IPS DF 6.9 (cell line): ENCODE data around the gene CES5A.

Experiments used
- DNase-seq: peaks from one replicate; pipeline ENCODE4 v3.0.0-alpha.2; 2013; ENCODE audit warnings: low read depth, low spot score
- H3K27ac ChIP-seq: one replicate; pipeline ENCODE4 v1.5.1; 2013; ENCODE audit warnings: low read length, control low read depth
- H3K27me3 ChIP-seq: 2 replicates; pipeline ENCODE4 v1.6.1; 2013; ENCODE audit warnings: mild to moderate bottlenecking, low read length; ENCODE audit not compliant: control insufficient read depth, insufficient read depth
- H3K36me3 ChIP-seq: 2 replicates; pipeline ENCODE4 v1.6.1; 2013; ENCODE audit warnings: low read length; ENCODE audit not compliant: control insufficient read depth, insufficient read depth
- H3K4me1 ChIP-seq: 2 replicates; pipeline ENCODE4 v1.6.1; 2013; ENCODE audit warnings: low read length; ENCODE audit not compliant: control insufficient read depth, insufficient read depth
- H3K4me3 ChIP-seq: 2 replicates; pipeline ENCODE4 v1.5.1; 2013; ENCODE audit warnings: mild to moderate bottlenecking, low read length
- H3K9me3 ChIP-seq: 2 replicates; pipeline ENCODE4 v1.6.1; 2013; ENCODE audit warnings: low read length, inconsistent platforms; ENCODE audit not compliant: control insufficient read depth, insufficient read depth
- WGBS: extraction: QIAGEN DNeasy Blood & Tissue Kit; methylation state at CpG from one replicate; pipeline ENCODE4 v1.1.7; 2013; ENCODE audit warnings: mixed read lengths, missing lambda C conversion rate; ENCODE audit not compliant: insufficient read length, insufficient coverage; 5-methylcytosine and 5-hydroxymethylcytosine counted together

CES5A gene

GRCh38 chr16:55908641-55909040 is 33.5 kb upstream of the CES5A start:
- WGBS = no CpG with 5 or more reads among the region's 4 CpGs
- Histone ChIP-seq H3K27ac (no peak overlapping the region), H3K36me3 (no peaks in the 10 kb centered on the region), H3K9me3 (no peaks in the 10 kb centered on the region), H3K27me3 (no peaks in the 10 kb centered on the region), H3K4me3 (no peak overlapping the region), H3K4me1 (no peaks in the 10 kb centered on the region)
- no peak for DNase-seq

- Histone ChIP-seq H3K27me3 (no peaks in the 10 kb centered on the region), H3K4me3 (no peak overlapping the region), H3K27ac (no peak overlapping the region), H3K4me1 (no peaks in the 10 kb centered on the region), H3K9me3 (no peaks in the 10 kb centered on the region), H3K36me3 (no peaks in the 10 kb centered on the region)
- DNase-seq = no peak
- no CpG with 5 or more reads among the region's 3 CpGs for WGBS
Measured at GRCh38 chr16:55907661-55908060, 32.5 kb upstream of the CES5A start.

GRCh38 chr16:55906123-55906522 is 30.9 kb upstream of the CES5A start:
- Histone ChIP-seq H3K27me3 (no peaks in the 10 kb centered on the region), H3K9me3 (no peaks in the 10 kb centered on the region), H3K27ac (no peak overlapping the region), H3K36me3 (no peaks in the 10 kb centered on the region), H3K4me3 (no peak overlapping the region), H3K4me1 (no peaks in the 10 kb centered on the region)
- WGBS = no CpG with 5 or more reads among the region's 6 CpGs
- DNase-seq = no peak

- H3K27me3 ChIP-seq = no peaks in the 10 kb centered on the region
- no peaks in the 10 kb centered on the region for H3K4me1 ChIP-seq
- no peak overlapping the region for H3K4me3 ChIP-seq
- no peaks in the 10 kb centered on the region for H3K36me3 ChIP-seq
- no CpG with 5 or more reads among the region's 7 CpGs for WGBS
- H3K27ac ChIP-seq = no peak overlapping the region
- no peaks in the 10 kb centered on the region for H3K9me3 ChIP-seq
- DNase-seq = no peak
Measured at GRCh38 chr16:55905651-55906050, 30.5 kb upstream of the CES5A start.

- Histone ChIP-seq H3K27me3 (no peaks in the 10 kb centered on the region), H3K9me3 (peaks cover 2% of the 10 kb centered on the region; the same call in 1 of the 2 replicates), H3K4me1 (no peaks in the 10 kb centered on the region), H3K4me3 (no peak overlapping the region), H3K36me3 (no peaks in the 10 kb centered on the region), H3K27ac (no peak overlapping the region)
- DNase-seq = no peak
- no CpG with 5 or more reads among the region's 10 CpGs for WGBS
Measured at GRCh38 chr16:55901566-55902217, 26.5 kb upstream of the CES5A start.

- no CpG with 5 or more reads among the region's 5 CpGs for WGBS
- peaks cover 2% of the 10 kb centered on the region; the same call in 1 of the 2 replicates for H3K9me3 ChIP-seq
- DNase-seq = no peak
Measured at GRCh38 chr16:55900616-55901393, 25.6 kb upstream of the CES5A start.

GRCh38 chr16:55899857-55900256 is 24.7 kb upstream of the CES5A start:
- H3K9me3 ChIP-seq = peaks cover 2% of the 10 kb centered on the region; the same call in 1 of the 2 replicates
- no peaks in the 10 kb centered on the region for H3K36me3 ChIP-seq

More at GRCh38 chr16:55900616-55901393, 25.6 kb upstream of the CES5A start:
- no peak overlapping the region for H3K27ac ChIP-seq
- no peaks in the 10 kb centered on the region for H3K36me3 ChIP-seq
- H3K4me3 ChIP-seq = no peak overlapping the region
- H3K27me3 ChIP-seq = no peaks in the 10 kb centered on the region
- no peaks in the 10 kb centered on the region for H3K4me1 ChIP-seq

GRCh38 chr16:55898592-55898991 is 23.4 kb upstream of the CES5A start:
- no peak overlapping the region for H3K4me3 ChIP-seq
- H3K9me3 ChIP-seq = peaks cover 2% of the 10 kb centered on the region; the same call in 1 of the 2 replicates
- H3K36me3 ChIP-seq = no peaks in the 10 kb centered on the region
- H3K27me3 ChIP-seq = no peaks in the 10 kb centered on the region
- no peak overlapping the region for H3K27ac ChIP-seq
- no peaks in the 10 kb centered on the region for H3K4me1 ChIP-seq
- WGBS = no CpG with 5 or more reads among the region's 1 CpG
- no peak for DNase-seq

More at GRCh38 chr16:55899857-55900256, 24.7 kb upstream of the CES5A start:
- DNase-seq = no peak
- Histone ChIP-seq H3K4me3 (no peak overlapping the region), H3K4me1 (no peaks in the 10 kb centered on the region), H3K27me3 (no peaks in the 10 kb centered on the region), H3K27ac (no peak overlapping the region)
- no CpG with 5 or more reads among the region's 3 CpGs for WGBS

GRCh38 chr16:55892821-55893220 is 17.6 kb upstream of the CES5A start:
- H3K27ac ChIP-seq = no peak overlapping the region
- H3K27me3 ChIP-seq = no peaks in the 10 kb centered on the region
- no peaks in the 10 kb centered on the region for H3K36me3 ChIP-seq
- H3K4me1 ChIP-seq = no peaks in the 10 kb centered on the region
- no peaks in the 10 kb centered on the region for H3K9me3 ChIP-seq
- no peak for DNase-seq
- no CpG with 5 or more reads among the region's 2 CpGs for WGBS
- no peak overlapping the region for H3K4me3 ChIP-seq

GRCh38 chr16:55889518-55889917 is 14.3 kb upstream of the CES5A start:
- no CpG with 5 or more reads among the region's 2 CpGs for WGBS

More at GRCh38 chr16:55889518-55889917, 14.3 kb upstream of the CES5A start:
- Histone ChIP-seq H3K4me1 (no peaks in the 10 kb centered on the region), H3K36me3 (no peaks in the 10 kb centered on the region), H3K9me3 (no peaks in the 10 kb centered on the region; the same call in 1 of the 2 replicates), H3K27me3 (no peaks in the 10 kb centered on the region), H3K4me3 (no peak overlapping the region), H3K27ac (no peak overlapping the region)
- no peak for DNase-seq
